T-cell (primary cell): ENCODE results near the gene LRP1-AS. TPM values are rescaled to one million over a fixed set of nuclear protein-coding genes. Genes with fewer than 3 reads are reported as not detected.

Experiments used
- ATAC-seq, 4 experiments: fragments of 200-7000 bp in 3 of 4; fragments of 150-1000 bp in 1 of 4; cut with Tn5 transposase; replicated peaks in 1 of 4; 1 replicate in 3 of 4; 2 replicates in 1 of 4; pipeline ENCODE4 v1.10.0; 2021; ENCODE audit warnings: moderate library complexity in 3 of 4, mild to moderate bottlenecking in 2 of 4, moderate number of reproducible peaks in 1 of 4
- CTCF ChIA-PET, 2 donors: fragments of 300-600 bp; sonication (Branson Sonifier 250); formaldehyde crosslinking; loops; one replicate each; lab custom pipeline; 2022; ENCODE audit warnings: antibody characterized with exemption in 2 of 2; lab: Charles Lee
- POLR2A ChIA-PET, 2 donors: fragments of 300-600 bp; sonication (Branson Sonifier 250); formaldehyde crosslinking; loops; one replicate each; lab custom pipeline; 2022; ENCODE audit warnings: antibody characterized with exemption in 2 of 2; lab: Charles Lee
- DNase-seq, 35 experiments: peaks; one replicate each; pipeline versions ENCODE4 v3.0.0 to v3.0.0-alpha.2; 2013 to 2023
- H3K27ac ChIP-seq: one replicate; pipeline ENCODE4 v1.5.1; 2013; ENCODE audit warnings: low read length
- H3K27me3 ChIP-seq, 2 experiments: replicated peaks in 1 of 2; 1 replicate in 1 of 2; 2 replicates in 1 of 2; pipeline versions ENCODE4 v1.6.1 to v1.7.0; 2013; ENCODE audit warnings: low read length in 1 of 2, mixed read lengths in 1 of 2; ENCODE audit not compliant: control insufficient read depth in 2 of 2, insufficient read depth in 2 of 2; ENCODE audit errors: extremely low read depth in 1 of 2
- H3K36me3 ChIP-seq, 2 donors: 1 replicate in 1 of 2; 2 replicates in 1 of 2; pipeline versions ENCODE4 v1.6.1 to v1.7.0; 2013; ENCODE audit warnings: low read length in 1 of 2; ENCODE audit not compliant: control insufficient read depth in 2 of 2, insufficient read depth in 1 of 2; ENCODE audit errors: extremely low read depth in 1 of 2
- H3K4me1 ChIP-seq, 2 experiments: 1 replicate in 1 of 2; 2 replicates in 1 of 2; pipeline versions ENCODE4 v1.6.1 to v1.7.0; 2013; ENCODE audit warnings: low read length in 2 of 2, mixed read lengths in 1 of 2; ENCODE audit not compliant: insufficient read depth in 2 of 2, control insufficient read depth in 1 of 2; ENCODE audit errors: extremely low read depth in 1 of 2
- H3K4me3 ChIP-seq, 2 donors: 1 replicate in 1 of 2; 2 replicates in 1 of 2; pipeline versions ENCODE4 v1.5.1 to v1.7.0; 2013; ENCODE audit warnings: mild to moderate bottlenecking in 2 of 2, low read length in 1 of 2, moderate library complexity in 1 of 2; ENCODE audit not compliant: control insufficient read depth in 1 of 2; ENCODE audit errors: extremely low read depth in 1 of 2
- H3K9me3 ChIP-seq: 2 replicates; pipeline ENCODE4 v1.7.0; 2013
- H3K27ac Mint-ChIP-seq, 2 donors: one replicate each; pipeline ENCODE4 v1.8.0; 2020 to 2021; ENCODE audit warnings: mild to moderate bottlenecking in 2 of 2, mixed read lengths in 2 of 2
- H3K27me3 Mint-ChIP-seq, 2 donors: one replicate each; pipeline ENCODE4 v1.8.0; 2021 to 2022; ENCODE audit warnings: mixed read lengths in 2 of 2
- H3K36me3 Mint-ChIP-seq: one replicate; pipeline ENCODE4 v1.8.0; 2021; ENCODE audit warnings: mixed read lengths
- H3K4me1 Mint-ChIP-seq, 3 donors: one replicate each; pipeline ENCODE4 v1.8.0; 2020 to 2022; ENCODE audit warnings: mixed read lengths in 3 of 3, mild to moderate bottlenecking in 1 of 3
- H3K4me3 Mint-ChIP-seq, 3 donors: one replicate each; pipeline ENCODE4 v1.8.0; 2020 to 2022; ENCODE audit warnings: mild to moderate bottlenecking in 3 of 3, mixed read lengths in 3 of 3, moderate library complexity in 3 of 3
- H3K9me3 Mint-ChIP-seq, 3 donors: one replicate each; pipeline ENCODE4 v1.8.0; 2020 to 2022; ENCODE audit warnings: mixed read lengths in 3 of 3
- WGBS: methylation state at CpG from one replicate; pipeline ENCODE4 v1.1.5; 2013; ENCODE audit warnings: missing lambda C conversion rate; ENCODE audit not compliant: insufficient coverage; 5-methylcytosine and 5-hydroxymethylcytosine counted together
- total RNA-seq, 35 experiments: library from RNA in 6 of 35; stranded (reverse) in 6 of 35; fragments of 120-200 nt in 1 of 35; gene quantifications; one replicate each; pipeline versions ENCODE4 v1.2.1 to v1.2.4 and lab custom pipeline; 2013 to 2026

LRP1-AS gene
- total RNA-seq, 5 donors from 2014 or later (not counting 1 experiment from before 2014, with no cell fraction given), result not detected

- H3K36me3 Mint-ChIP-seq, result no peaks in the 10 kb centered on the region
- Histone ChIP-seq H3K4me3 (no peak overlapping the region), H3K27ac (no peak overlapping the region), H3K9me3 (no peaks in the 10 kb centered on the region), H3K36me3 (no peaks in the 10 kb centered on the region), H3K4me1 (peaks cover 3 to 23% of the 10 kb centered on the region in 2 experiments), H3K27me3 (peaks cover 2 to 23% of the 10 kb centered on the region in 2 experiments)
- H3K4me3 Mint-ChIP-seq, result peak overlapping the region; percentile 61 to 88 (median 70)
- 65% methylated on average over 4 of the region's 12 CpGs for WGBS
- H3K27ac Mint-ChIP-seq, result no peak overlapping the region
- DNase-seq, result no peak
- POLR2A ChIA-PET, result interaction anchor here in 1 of 2 donors (0.6 kb wide), 1 partner anchor 18 kb away, joined by 3 read pairs; no protein-coding TSS in a partner anchor
- H3K9me3 Mint-ChIP-seq, result no peaks in the 10 kb centered on the region
- H3K4me1 Mint-ChIP-seq, result peaks cover 3 to 14% (median 12%) of the 10 kb centered on the region in 3 donors
- no peak for ATAC-seq
- CTCF ChIA-PET, result interaction anchor here (0.6 to 1.9 kb wide), 2 partner anchors 60 to 118 kb away, joined by 3 to 5 read pairs; no protein-coding TSS in a partner anchor
- peaks cover 0 to 2% of the 10 kb centered on the region in 2 donors for H3K27me3 Mint-ChIP-seq
Observed at GRCh38 chr12:57129321-57129842, 18.0 kb downstream of the LRP1-AS start.

DNA sequence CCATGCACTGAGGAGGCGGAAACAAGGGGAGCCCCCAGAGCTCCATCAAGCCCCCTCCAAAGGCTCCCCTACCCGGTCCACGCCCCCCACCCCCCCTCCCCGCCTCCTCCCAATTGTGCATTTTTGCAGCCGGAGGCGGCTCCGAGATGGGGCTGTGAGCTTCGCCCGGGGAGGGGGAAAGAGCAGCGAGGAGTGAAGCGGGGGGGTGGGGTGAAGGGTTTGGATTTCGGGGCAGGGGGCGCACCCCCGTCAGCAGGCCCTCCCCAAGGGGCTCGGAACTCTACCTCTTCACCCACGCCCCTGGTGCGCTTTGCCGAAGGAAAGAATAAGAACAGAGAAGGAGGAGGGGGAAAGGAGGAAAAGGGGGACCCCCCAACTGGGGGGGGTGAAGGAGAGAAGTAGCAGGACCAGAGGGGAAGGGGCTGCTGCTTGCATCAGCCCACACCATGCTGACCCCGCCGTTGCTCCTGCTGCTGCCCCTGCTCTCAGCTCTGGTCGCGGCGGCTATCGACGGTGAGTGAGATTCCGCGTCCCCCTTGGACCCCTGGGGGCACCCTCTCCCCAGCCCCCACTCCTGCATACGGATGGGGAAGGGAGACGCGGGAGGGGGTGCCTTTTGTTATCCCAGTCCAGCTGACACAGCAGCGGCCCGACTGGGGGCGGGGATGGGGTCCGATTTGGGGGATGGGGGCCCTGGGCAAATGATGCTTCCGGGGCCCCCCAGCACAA lies 18.7 kb downstream of the LRP1-AS start:
- Mint-ChIP-seq H3K9me3 (no peaks in the 10 kb centered on the region), H3K36me3 (no peaks in the 10 kb centered on the region), H3K4me1 (peaks cover 8 to 18% (median 15%) of the 10 kb centered on the region in 3 donors), H3K4me3 (peak overlapping the region; percentile 47 to 88 (median 85)), H3K27me3 (peaks cover 0 to 3% of the 10 kb centered on the region in 2 donors), H3K27ac (no peak overlapping the region)
- ChIA-PET CTCF (interaction anchor here (0.5 to 1.9 kb wide), 10 partner anchors 17 to 860 kb away, joined by 3 to 11 read pairs (median 4); partner anchors contain the start of genes NEMP1 (in 1 of the 2) and STAT6 (in 1 of the 2)), POLR2A (interaction anchor here (0.6 to 0.8 kb wide), 5 partner anchors 17 to 1418 kb away, joined by 3 to 7 read pairs (median 4); partner anchors contain the start of gene STAT6 (in 1 of the 2))
- ATAC-seq (no peak), DNase-seq (no peak)
- Histone ChIP-seq H3K4me3 (peak overlapping the region; percentile 38 to 91), H3K4me1 (peaks cover 3 to 23% of the 10 kb centered on the region in 2 experiments), H3K9me3 (no peaks in the 10 kb centered on the region), H3K36me3 (no peaks in the 10 kb centered on the region), H3K27me3 (peaks cover 2 to 23% of the 10 kb centered on the region in 2 experiments), H3K27ac (no peak overlapping the region)
- WGBS, result no CpG with 5 or more reads among the region's 35 CpGs

DNA sequence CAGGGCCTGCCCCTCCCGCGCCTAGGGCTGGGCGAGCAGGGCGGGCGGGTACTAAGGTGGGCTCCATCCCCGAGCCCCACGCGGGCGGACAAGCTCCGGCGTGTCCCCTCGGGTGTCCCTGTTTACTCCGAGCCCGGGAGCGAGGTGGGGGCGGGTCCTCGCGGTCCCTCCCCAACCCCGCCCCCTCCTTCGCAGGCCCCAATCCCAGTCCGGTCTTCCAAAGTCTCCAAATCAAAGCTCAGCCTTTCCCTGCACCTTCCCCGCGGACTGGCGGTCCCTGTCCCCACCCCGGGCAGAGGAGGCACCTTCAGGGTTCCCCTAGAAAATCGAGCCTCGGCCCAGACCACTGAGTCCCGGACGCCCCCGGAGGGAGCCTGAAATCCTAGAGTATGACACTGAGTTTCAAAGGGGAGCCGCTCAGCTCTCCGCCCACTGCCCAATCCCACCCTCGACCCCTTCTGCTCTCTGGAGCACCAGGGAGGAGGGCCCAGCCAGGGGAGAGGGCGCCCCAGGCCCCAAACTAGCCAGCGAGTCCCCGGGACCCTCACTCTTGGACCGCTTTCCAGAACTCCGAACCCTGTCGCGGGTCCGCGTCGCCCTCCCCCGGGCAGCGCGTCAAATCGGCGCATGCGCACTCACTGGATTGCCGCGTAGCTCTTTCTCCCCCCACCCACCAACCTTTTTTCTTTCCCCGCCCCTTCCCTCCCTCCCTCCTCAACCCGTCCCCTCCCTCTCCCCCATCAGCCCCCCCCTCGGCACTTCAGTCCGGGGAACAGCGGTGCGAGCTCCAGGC lies 19.5 kb downstream of the LRP1-AS start, which contains the start of gene LRP1:
Gene LRP1, plus strand, starts transcription at position 758 of the 793 bp plus-strand sequence. CDS start 482 bp downstream, outside the sequence.
- no peaks in the 10 kb centered on the region for H3K9me3 ChIP-seq
- POLR2A ChIA-PET, result interaction anchor here (0.6 to 0.8 kb wide), 5 partner anchors 16 to 1417 kb away, joined by 3 to 7 read pairs (median 4); partner anchors contain the start of gene STAT6 (in 1 of the 2)
- Mint-ChIP-seq H3K4me3 (peak within 1 kb of the TSS; percentile 85 to 89 (median 88)), H3K9me3 (no peaks in the 10 kb centered on the region), H3K4me1 (peaks cover 8 to 18% (median 15%) of the 10 kb centered on the region in 3 donors), H3K27me3 (peaks cover 0 to 3% of the 10 kb centered on the region in 2 donors), H3K27ac (peak within 1 kb of the TSS; percentile 19 to 73), H3K36me3 (no peaks in the 10 kb centered on the region)
- peaks cover 2 to 23% of the 10 kb centered on the region in 2 experiments for H3K27me3 ChIP-seq
- H3K4me1 ChIP-seq, result peaks cover 3 to 23% of the 10 kb centered on the region in 2 experiments
- CTCF ChIA-PET, result interaction anchor here (0.5 to 1.9 kb wide), 14 partner anchors 15 to 860 kb away, joined by 3 to 11 read pairs (median 4); partner anchors contain the start of genes NEMP1 (in 1 of the 2) and STAT6 (in 1 of the 2)
- H3K36me3 ChIP-seq, result no peaks in the 10 kb centered on the region
- peak within 1 kb of the TSS; percentile 91 to 93 for H3K4me3 ChIP-seq
- DNase-seq (peak; percentile 46 to 89 (median 71)), ATAC-seq (peak; percentile 67 to 72 (median 72))
- WGBS, result 1% methylated on average over 32 of the region's 57 CpGs
- peak within 1 kb of the TSS; percentile 43 for H3K27ac ChIP-seq

- H3K27ac Mint-ChIP-seq, result peak overlapping the region in 1 of 2 donors; percentile 11
- CTCF ChIA-PET, result interaction anchor here (0.7 to 1.6 kb wide), 6 partner anchors 15 to 116 kb away, joined by 3 to 11 read pairs (median 5); partner anchors contain the start of gene STAT6 (in 1 of the 2)
- peak overlapping the region; percentile 85 to 89 (median 88) for H3K4me3 Mint-ChIP-seq
Observed at GRCh38 chr12:57127101-57127725, 20.2 kb downstream of the LRP1-AS start.

DNA sequence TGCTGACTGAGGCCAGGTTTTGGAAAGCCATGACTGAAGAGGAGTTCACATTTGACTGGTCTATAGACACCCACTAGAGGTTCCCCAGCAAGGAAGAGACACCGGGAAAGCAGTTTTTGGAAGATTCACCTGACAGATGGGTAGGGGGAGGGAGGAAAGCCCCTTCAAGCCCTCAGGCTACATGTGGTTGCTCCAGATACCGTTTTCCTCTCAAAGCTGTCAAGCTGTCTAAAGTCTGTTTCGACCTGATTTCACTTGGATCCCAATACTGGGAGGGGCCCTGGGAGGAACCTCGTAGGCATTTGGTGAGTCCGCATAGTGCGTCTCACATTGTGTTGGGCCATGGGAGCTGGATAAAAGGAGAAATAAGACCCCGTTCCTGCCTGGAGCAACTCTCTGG lies 20.9 kb downstream of the LRP1-AS start:
- POLR2A ChIA-PET, result interaction anchor here in 1 of 2 donors (0.6 kb wide), 1 partner anchor 13 kb away, joined by 6 read pairs; no protein-coding TSS in a partner anchor
- WGBS, result 85% methylated on average over 7 of the region's 7 CpGs

More at GRCh38 chr12:57127101-57127725, 20.2 kb downstream of the LRP1-AS start:
- Mint-ChIP-seq H3K9me3 (no peaks in the 10 kb centered on the region), H3K36me3 (no peaks in the 10 kb centered on the region), H3K27me3 (peaks cover 0 to 3% of the 10 kb centered on the region in 2 donors), H3K4me1 (peaks cover 8 to 18% (median 15%) of the 10 kb centered on the region in 3 donors)
- Histone ChIP-seq H3K9me3 (no peaks in the 10 kb centered on the region), H3K36me3 (no peaks in the 10 kb centered on the region), H3K4me1 (peaks cover 3 to 23% of the 10 kb centered on the region in 2 experiments), H3K27ac (no peak overlapping the region), H3K4me3 (peak overlapping the region; percentile 91 to 93), H3K27me3 (peaks cover 2 to 22% of the 10 kb centered on the region in 2 experiments)
- 21% methylated on average over 18 of the region's 26 CpGs for WGBS
- ATAC-seq (peak in 1 of 4 experiments; percentile 35), DNase-seq (peak in 27 of 35 experiments; percentile 12 to 72 (median 36))
- POLR2A ChIA-PET, result interaction anchor here in 1 of 2 donors (0.6 kb wide), 1 partner anchor 12 kb away, joined by 6 read pairs; no protein-coding TSS in a partner anchor

More for the DNA sequence above, 20.9 kb downstream of the LRP1-AS start:
- Histone ChIP-seq H3K4me1 (peaks cover 3 to 23% of the 10 kb centered on the region in 2 experiments), H3K9me3 (no peaks in the 10 kb centered on the region), H3K27me3 (peaks cover 2 to 21% of the 10 kb centered on the region in 2 experiments), H3K4me3 (no peak overlapping the region), H3K36me3 (no peaks in the 10 kb centered on the region), H3K27ac (no peak overlapping the region)
- Mint-ChIP-seq H3K4me3 (peak overlapping the region; percentile 13 to 88 (median 47)), H3K27ac (peak overlapping the region in 1 of 2 donors; percentile 65), H3K36me3 (no peaks in the 10 kb centered on the region), H3K27me3 (peaks cover 0 to 3% of the 10 kb centered on the region in 2 donors), H3K9me3 (no peaks in the 10 kb centered on the region), H3K4me1 (peaks cover 8 to 18% (median 15%) of the 10 kb centered on the region in 3 donors)
- CTCF ChIA-PET, result interaction anchor here in 1 of 2 donors (1.0 to 1.6 kb wide), 2 partner anchors 47 to 56 kb away, joined by 3 to 7 read pairs; no protein-coding TSS in a partner anchor
- ATAC-seq, result no peak
- DNase-seq, result no peak
